AG08396 (cell line): Measurements from ENCODE around the gene UBE2O.

Experiments
- DNase-seq: peaks from one replicate; pipeline ENCODE4 v3.0.0; 2012; ENCODE audit warnings: low spot score, mixed read lengths

Gene UBE2O

DNA sequence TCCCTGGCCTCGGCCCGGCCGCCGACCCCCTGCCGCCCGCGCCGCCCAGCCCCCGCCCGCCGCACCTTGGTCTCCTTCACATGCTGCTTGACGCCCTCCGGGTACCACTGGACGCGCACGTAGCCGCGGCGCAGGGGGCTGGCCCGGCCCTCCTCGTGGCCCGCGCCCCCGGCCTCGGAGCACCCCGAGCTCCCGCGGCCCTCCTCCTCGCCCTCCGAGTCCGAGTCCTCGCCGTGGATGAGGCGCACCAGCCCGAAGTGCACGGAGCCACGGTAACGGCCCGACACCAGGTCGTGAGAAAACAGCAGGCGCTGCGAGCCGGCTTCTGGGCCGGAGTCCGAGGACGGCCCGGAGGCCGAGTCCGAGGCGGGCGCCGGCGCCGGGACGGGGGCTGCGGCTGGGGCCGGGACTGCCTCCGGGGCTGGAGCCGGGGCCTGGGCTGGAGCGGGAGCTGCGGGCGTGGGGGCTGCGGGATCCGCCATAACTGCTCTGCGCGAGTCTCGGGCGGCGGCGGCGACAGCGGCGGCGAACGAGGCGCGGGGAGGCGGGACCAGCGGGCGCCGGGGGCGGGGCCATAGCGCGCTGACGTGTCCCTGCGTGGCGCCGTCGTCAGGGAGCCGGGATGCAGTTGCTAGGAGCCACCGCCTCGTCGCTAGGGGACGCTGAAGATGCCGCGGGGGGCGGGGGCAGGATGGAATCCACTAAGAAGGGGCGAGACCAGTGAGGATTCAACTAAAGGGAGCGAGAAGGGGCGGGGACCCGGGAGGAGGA, at the start of gene UBE2O:
Gene UBE2O (minus strand): TSS at position 493 of the 771 bp plus-strand sequence. CDS start 11 bp downstream, at position 482.
- peak; percentile 98 for DNase-seq

DNA sequence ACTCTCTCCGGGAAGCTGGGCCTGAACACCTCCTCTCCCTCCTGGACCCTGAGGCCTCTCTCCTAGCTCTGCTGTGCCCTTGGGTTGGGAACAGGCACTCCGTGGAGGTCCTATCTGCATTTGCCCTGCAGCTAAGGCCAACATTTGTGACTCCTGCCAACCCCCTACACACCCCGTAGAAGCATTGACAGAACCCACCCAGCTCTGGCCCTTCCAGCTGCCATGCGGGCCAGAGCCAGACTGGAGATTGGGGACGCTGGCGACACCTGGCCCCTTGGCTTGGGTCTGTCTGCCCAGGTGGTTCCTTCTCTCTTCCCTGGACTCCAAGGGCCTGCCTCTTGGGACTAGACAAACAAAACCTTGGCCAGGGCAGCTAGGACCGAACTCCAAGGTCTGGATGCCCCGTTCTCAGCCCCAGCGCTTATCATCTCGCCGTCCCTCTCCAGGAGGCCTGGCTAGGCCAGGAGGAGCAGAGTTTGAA, 48.9 kb upstream of the UBE2O start:
- DNase-seq = no peak

DNA sequence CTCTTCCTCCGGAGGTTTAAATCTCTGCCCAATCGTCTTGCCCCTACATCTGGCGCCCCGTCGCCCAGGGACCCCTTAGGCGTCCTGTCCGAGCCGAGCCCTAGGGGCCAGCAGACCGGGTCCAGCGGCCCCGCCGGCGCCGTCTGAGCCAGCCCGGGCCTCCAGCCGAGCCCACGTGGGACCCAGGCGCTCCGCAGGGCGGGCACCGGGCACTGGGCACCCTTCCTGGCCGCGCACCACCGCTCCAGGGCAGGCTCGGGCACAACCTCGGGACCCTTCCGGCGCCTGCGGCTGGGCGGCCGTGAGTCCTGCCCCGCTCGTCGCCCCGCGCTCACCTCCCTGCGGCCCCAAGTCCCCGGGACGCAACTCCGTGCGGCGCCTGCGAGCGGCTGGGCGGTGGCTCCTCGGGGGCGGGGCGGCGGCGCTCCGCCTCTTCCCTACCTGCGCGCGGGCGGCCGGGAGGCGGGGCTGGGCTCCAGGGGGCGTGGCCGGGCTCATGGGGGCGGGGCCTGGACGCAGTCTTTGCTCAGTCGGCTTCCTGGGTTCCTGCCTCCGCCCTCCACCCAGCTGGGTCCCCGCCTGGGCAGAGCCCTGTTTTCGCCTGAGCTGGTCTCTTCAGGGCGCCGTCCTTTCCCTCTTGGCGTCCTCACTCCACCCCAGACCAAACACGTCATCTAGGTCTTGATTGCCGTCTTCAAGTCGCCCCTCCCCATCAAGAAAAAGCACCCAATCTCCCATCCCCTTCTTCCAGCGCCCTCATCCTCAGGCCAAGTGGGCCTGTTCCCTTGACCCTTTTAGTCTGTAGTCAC, 48.3 kb upstream of the UBE2O start, which contains the start of gene RHBDF2:
Gene RHBDF2 (minus strand): TSS at position 406 of the 809 bp plus-strand sequence. CDS start 19,899 bp downstream, outside the sequence.
- DNase-seq = peak; percentile 92

DNA sequence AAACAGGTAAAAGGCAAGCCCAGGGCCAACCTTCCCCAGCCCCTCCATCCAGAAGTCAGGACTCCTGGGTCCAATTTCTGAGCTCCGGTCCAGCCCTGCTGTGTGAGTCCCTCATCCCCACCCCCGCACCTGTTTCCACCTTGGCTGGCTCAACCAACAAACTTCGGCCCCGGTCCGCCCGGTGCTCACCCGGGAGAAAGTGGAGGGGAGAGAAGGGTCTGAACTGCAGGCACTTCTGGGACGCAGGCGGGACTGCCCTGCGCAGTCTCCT, 47.7 kb upstream of the UBE2O start:
- no peak for DNase-seq

DNA sequence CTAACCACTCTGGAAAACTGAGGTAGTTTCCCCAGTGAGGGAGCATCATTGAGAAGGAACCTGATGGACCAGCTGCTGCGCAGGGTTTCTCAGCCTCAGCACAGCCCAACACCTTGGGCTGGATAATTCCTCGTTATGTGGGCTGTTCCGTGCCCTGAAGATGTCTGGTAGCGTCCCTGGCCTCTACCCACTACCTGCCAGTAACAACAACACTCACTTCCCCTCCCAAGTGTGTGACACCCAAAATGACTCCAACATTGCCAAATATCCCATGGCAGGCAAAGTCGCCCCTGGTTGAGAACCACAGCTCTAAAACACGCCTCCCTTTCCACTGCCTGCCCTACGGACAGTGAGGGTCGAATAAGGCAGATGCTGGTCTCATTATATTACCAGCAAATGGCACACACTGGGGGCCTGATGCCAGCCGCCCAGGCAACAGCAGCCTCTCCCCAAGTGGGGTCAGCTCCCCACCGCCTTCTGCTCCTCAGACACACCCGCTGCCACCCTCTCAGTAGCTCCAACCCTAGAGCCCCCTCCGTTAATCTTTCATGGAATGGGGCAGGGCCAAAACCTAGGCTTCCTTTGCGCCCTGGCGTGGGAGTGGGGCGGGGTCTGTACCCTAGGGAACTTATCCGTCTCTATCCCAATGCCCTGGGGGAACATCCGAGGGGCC, 47.3 kb upstream of the UBE2O start:
- no peak for DNase-seq

DNA sequence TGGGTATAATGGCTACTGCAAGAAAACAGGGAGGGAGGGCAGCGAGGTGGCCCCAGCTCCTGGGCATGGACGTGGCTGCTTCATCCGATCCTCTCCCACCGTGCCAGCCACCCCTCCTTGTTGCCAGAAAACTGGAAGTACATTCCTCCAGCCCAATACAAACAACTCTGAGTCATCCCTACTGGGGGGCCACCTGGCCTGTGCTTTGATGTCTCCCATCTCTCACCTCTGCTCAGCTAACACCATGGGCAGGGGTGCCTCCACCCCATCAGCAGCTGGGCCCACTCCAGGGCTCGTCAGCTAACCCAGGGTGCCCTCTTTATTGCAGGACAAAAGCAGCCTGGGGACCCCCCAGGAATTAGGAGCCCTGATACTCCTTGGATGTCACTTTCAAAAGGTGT, 46.3 kb upstream of the UBE2O start:
- no peak for DNase-seq

DNA sequence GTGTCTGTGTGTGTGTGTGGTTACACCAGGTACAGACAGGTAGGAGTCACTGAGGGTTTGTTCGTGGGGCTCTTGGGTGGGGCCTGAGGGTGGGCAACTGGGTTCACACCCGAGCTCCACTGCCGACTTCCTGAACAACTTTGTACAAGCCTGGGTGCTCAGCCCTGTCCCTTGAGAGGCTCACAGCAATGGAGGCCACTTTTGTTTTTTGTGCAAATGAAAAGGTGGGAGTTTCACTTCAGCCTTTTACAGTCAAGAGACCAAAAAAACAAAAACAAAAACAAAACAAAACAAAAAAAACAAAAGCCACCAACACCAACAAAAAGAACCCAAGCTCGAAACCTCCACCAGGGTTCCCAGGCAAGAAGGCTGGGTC, 45.9 kb upstream of the UBE2O start:
- no peak for DNase-seq

DNA sequence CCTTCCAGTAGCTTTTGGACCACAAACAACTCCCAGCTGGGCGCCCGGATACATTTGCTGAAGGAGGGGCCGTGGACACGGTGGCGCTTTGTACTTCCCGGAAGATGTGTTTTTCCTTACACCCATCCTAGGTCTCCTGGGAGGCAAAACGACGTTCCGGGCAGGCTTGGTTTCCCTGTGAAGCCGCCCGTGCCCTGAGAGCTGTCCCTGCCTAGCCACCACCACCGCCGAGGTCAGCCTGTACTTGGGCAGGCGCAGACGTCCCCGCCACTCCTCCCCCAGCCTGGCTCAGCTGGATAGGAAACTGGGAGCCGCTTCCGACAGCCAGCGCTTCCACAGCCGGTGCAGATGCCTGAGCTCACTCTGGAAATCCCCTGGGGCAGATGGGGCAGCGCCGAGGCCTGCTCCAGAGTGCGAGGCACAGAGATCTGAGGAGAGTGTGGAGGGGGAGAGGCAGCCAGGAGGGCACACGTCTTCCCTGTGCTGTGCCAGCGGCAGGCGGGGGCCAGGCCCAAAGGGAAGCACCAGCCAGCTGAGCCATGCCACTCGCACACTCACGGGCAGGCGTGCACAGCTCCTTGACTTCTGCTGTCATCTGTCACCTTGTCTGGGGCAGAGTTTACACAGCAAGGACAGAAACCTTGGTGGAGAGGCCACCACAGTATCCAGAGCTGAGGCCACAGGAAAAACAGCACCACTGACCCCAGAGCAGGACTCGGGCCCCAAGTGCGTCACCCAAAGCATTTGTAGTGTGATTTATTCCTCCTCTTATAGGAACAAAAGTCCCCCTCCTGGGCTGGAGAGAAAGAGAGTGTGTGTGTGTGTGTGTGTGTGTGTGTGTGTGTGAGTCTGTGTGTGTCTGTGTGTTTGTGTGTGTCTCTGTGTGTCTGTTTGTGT, 45.3 kb upstream of the UBE2O start:
- peak; percentile 84 for DNase-seq

DNA sequence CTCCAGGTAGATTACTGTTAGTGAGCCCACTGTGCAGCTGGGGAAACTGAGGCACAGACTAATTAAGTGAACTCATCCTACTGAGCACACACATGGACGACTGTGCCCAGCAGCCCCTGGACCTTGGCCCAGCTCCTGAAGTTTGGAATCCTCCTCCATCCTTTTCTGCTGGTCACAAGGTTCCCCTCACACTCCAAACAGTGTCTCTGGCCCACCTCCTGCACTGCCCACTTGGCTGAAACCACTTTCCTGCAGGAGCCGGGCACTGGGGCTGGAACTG, 44.7 kb upstream of the UBE2O start:
- no peak for DNase-seq

DNA sequence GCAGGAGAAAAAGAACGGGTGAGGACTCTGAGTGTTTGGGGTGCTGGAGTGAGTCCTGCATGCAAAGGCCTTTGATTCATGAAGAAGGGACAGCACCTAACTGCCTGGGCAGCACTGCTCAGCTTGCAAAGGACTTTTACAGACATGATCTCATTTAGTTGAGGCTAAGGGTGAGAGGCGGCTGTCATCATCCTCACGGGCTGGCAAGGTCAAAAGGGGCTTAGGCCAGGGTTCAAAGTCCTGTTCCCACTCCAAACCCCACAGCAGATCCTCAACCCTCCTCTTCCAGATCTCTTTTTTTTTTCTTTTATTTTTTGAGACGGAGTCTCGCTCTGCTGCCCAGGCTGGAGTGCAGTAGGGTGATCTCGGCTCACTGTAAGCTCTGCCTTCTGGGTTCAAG, 43.5 kb upstream of the UBE2O start:
- no peak for DNase-seq

DNA sequence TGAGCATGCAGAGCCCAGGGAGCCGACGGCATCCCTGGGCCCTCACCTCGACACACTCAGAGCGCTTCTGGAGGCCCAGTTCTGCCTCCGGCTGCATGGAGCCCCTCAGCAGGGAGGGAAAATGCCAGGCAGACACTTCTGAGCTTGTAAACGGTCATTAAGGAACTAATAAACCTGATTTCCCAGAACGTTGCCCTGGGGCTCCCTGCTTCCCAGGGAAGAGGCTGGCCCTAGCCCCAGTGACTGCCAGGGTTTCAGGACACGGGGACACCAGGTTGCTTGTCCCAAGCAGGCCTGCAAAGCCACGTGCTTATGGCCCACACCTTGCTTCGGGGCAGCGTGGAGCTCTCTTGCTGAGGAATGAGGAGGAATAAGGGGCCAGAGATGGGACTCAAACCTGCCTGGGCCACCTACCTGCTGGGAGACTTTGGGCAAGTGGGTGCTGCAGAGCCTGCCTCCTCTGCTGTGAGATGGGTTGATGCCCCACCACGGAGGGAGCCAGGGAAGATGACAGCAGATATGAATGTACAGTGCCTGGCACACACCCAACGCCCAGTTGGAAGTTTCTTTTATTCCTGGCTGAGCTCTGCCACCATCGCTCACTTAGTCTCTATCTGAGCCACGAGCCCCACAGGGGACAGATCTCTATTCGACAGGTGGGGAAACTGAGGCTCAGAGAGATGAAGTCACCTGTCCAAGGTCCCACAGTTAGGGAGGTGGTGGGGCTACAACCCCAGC, 42.9 kb upstream of the UBE2O start:
- DNase-seq = no peak

DNA sequence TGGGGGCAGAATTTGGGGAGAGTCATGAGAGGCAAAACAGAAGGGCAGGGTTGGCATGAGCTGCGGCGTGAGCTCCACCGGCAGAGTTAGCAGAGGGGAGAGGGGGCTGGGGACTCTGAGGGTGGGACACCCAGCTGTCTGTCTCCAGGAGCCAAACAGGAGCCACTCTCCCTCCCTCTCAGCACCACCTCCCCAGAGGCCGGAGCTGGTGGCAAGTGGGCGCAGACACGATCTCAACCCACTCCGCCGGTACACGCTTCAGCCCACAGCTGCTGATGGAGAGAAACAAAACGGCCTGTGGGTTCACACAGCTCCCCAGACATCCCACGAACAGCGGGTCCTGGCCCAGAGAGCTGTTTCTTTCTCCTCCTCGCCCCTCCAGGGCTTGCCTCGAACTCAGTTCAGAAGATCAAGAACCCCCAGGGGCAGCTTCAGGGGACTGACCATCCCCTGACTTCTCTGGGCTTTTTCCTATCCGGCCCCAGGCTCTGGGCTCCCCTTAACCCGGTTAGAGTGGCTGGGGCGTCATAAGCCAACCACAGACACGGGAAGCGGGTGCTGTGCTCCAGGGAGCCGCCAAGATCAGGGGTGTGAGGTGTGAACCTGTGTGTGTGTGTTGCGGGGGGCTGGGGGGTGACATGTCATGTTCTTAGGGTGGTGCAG, 40.7 kb upstream of the UBE2O start:
- DNase-seq = no peak

DNA sequence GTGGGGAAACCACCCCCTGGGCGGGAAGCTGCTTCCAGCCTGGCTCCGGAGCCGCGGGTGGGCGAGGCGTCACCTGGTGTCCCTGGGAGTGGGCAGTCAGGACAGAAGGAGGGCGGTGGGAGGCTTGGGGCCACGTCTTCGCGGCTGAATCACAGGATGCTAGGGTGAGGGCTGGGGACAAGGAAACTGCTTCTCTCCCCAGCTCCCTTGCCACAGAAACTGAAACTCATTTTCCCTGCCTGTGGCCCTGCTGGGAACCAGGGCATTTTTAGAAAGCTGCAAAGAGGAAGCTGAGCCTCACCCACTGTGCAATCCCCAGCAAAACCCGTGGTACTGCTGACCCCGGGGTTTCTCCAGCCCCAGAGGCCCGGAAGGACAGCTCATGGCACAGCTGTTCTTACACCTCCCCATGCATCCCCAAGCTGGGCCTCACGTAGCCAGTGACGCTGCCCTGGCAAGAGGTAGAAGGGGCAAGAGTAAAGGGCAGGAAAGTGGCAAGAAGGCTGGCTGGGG, 40.1 kb upstream of the UBE2O start:
- DNase-seq = peak; percentile 80

DNA sequence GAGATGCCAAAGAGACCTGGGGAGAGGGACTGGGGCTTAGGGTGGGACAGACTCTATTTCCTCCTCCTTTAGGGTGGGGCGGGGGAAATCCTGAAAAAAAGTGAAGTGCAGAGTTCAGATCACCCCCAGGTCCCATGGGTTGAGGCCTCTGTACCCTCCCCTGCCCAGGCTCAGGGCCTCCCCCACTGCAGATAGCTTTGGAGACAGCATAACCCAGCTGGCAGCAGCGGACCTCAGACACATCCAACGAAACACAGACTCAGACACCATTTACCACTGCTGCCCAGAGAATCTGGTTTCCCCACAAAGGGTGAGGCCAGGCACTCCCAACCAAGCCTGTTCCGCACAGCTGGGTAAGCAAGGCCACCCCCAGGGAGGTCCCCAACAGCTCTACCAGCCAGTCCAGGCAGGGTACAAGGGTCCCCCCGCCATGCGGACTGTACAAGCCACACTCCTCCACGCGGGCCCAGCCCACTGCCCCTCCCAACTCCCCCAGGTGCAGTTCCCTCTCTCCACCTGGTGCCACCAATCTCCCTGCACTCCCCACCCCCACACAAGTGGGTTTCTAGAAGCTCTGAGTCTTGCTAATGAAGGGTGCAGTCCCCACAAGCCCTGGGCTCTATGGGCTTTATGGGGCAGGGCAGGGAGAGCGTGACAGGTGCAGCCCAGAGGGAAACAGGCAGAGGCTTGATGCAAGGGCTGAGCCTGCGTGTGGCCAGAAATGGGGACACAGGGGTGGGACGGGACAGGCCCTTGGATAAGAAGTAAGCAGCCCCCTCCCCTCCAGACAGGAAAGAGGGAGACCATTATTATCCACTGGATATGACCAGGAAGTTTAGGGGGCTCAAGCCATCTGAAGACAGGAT, 39.4 kb upstream of the UBE2O start:
- no peak for DNase-seq

DNA sequence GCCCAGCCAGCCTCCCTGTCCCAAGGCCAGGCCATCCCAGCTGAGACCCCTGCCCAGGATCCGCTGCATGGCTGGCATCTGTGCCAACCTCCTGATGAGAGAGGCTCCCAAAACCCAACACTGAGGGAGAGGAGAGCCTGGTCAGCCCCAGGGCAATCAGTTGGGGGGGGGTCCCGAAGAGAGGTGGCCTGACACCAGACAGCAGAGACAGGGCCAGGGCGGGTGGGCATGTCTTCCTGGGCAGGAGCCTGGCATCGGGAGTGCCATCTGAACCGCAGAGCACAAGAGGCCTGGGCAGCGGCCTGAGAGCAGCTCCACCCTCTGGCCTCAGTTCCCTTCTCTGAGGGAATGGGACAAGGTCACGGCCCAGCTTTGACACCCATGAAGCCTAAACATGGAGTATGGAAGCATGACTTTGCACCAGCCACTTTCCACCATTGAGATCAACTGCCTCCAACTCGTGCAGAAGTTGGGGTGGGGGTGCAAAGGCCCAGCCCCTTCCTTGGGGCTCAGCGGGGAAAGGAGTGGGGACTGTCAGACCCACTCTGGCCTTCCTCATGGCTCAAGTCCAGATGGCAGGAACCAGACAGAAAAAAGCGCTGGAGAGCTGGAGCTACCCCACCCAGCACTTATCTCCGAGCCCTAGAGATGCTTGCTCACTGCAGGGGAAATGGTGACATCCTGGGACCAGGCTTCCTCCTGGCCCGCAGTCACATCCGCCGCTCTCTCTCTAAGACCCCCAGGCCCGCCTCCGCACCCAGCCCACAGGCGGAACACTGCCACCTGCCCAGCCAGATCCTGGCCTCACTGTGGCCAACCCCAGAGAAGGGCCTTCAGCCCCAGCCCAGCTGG, 38.5 kb upstream of the UBE2O start:
- DNase-seq = no peak

DNA sequence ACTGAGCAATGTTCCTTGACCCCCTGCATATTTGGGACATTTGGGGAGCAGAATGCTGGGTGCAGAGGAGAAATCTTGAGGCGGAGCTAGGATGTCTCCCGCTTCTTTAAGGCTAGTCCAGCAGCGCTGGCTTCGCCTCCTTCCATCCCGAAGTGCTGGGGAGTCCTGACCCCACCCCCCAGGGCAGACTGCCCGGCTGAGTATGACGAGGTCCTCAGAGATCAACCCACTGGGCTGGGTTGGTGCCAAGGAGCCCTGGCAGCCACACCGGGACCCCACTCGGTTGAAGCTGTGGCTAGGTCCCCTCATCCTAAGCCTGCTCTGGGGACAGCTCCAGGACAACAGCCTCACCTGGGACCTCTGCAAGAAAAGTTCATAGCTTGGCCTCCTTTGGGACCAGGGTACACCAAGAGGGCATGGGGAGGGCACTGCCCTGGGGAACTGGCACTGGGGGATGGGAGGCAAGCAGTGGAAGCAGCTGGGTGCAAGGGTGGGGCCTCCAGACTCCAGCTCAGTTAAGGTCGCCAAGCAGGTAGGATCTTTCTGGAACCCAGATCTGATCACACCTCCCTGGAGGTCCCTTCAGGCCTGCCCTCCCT, 37.3 kb upstream of the UBE2O start:
- DNase-seq = no peak

DNA sequence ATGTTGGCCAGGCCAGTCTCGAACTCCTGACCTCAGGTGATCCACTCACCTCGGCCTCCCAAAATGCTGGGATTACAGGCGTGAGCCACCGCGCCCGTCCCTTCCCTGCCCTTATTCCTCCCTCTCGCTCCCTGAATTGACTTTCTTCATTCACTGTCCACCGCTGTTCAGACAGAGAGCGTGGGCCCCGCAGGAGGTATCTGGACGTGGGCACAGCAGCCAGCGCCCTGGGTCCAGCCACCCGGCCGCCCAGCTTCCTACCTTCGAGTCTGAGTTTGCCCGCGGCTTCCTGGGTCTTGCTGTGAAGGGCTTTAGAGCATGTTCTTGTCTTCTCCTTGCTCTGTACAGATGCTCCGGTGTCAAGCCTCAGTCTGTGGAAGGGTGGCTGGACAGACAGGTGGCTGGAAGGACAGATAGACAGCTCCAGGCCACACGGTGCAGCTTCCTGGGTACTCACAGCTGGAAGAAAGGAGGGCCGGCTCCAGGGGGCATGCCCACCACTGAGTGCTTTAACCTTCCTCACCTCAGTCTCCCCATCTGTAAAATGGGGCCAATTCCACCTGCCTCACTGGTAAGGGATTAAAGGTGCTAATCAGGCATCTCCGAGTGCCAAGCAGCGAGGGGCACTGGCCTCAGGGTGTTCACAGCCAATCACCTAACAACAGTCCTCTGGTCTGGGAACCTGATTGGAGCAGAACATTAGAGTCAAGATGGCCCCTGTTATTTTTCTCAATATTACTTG, 34.7 kb upstream of the UBE2O start:
- no peak for DNase-seq

DNA sequence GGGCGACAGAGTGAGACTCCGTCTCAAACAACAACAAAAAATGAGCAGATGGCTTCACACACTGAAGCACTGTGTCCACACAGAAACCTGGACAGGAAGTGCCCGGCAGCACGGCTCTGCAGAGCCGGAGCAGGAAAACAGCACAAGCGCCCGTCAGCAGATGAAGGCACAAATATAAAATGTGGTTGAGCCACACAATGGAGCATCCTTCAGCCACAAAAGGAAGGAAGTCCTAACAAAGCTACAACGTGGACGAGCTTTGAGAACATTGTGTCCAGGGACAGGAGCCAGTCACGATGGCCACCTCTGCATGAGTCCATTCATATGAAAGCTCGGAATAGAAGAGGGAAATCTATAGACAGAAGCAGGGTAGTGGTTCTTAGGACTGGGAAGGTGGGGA, 32.6 kb upstream of the UBE2O start:
- no peak for DNase-seq
